ENCODE measurements around the gene POT1.
A peak's percentile ranks its signal among the peaks of the same experiment; 100 is the strongest.

The POT1 gene

GRCh38 chr7:124801330-124801895 is 128.2 kb downstream of the POT1 start:
- DNase-seq: no peak

- no peak for DNase-seq
These were observed 129.2 kb downstream of the POT1 start for GRCh38 chr7:124800386-124800785.

- no peak for DNase-seq
These were observed 130.2 kb downstream of the POT1 start for GRCh38 chr7:124799448-124799847.

- DNase-seq: no peak
These were observed 132.9 kb downstream of the POT1 start for GRCh38 chr7:124796771-124797170.

- no peak for DNase-seq
These were observed 136.9 kb downstream of the POT1 start for GRCh38 chr7:124792696-124793095.

- no peak for DNase-seq
These were observed 137.6 kb downstream of the POT1 start for GRCh38 chr7:124792002-124792401.

- no peak for DNase-seq
These were observed 138.2 kb downstream of the POT1 start for GRCh38 chr7:124791426-124791825.

GRCh38 chr7:124790645-124791044 is 139.0 kb downstream of the POT1 start:
- DNase-seq: no peak

GRCh38 chr7:124785994-124786393 is 143.6 kb downstream of the POT1 start:
- no peak for DNase-seq

- DNase-seq: no peak
These were observed 144.5 kb downstream of the POT1 start for GRCh38 chr7:124784879-124785818.

- peak; percentile 10 for DNase-seq
These were observed 146.4 kb downstream of the POT1 start for GRCh38 chr7:124783271-124783670.

GRCh38 chr7:124781907-124782734 is 147.5 kb downstream of the POT1 start:
- DNase-seq: no peak

- DNase-seq: no peak
These were observed 148.2 kb downstream of the POT1 start for GRCh38 chr7:124781418-124781817.

GRCh38 chr7:124780608-124781007 is 149.0 kb downstream of the POT1 start:
- DNase-seq: no peak

- DNase-seq: no peak
These were observed 149.6 kb downstream of the POT1 start for GRCh38 chr7:124780056-124780455.

- DNase-seq: no peak
These were observed 150.0 kb downstream of the POT1 start for GRCh38 chr7:124779620-124780019.

GRCh38 chr7:124779194-124779593 is 150.4 kb downstream of the POT1 start:
- no peak for DNase-seq

GRCh38 chr7:124777268-124777667 is 152.4 kb downstream of the POT1 start:
- DNase-seq: no peak

GRCh38 chr7:124776153-124776552 is 153.5 kb downstream of the POT1 start:
- no peak for DNase-seq

- no peak for DNase-seq
These were observed 154.2 kb downstream of the POT1 start for GRCh38 chr7:124775422-124775821.

- no peak for DNase-seq
These were observed 155.7 kb downstream of the POT1 start for GRCh38 chr7:124773938-124774337.

- DNase-seq: no peak
These were observed 156.3 kb downstream of the POT1 start for GRCh38 chr7:124773339-124773738.
